GM19099 (cell line): ENCODE results near the gene CAPN1.

Experiments used
- POLR2A ChIP-seq: IDR thresholded peaks from 3 replicates; pipeline ENCODE4 v1.6.1; 2011; ENCODE audit warnings: low read depth; ENCODE audit not compliant: insufficient read length; ENCODE audit errors: extremely low read depth

Gene CAPN1

DNA sequence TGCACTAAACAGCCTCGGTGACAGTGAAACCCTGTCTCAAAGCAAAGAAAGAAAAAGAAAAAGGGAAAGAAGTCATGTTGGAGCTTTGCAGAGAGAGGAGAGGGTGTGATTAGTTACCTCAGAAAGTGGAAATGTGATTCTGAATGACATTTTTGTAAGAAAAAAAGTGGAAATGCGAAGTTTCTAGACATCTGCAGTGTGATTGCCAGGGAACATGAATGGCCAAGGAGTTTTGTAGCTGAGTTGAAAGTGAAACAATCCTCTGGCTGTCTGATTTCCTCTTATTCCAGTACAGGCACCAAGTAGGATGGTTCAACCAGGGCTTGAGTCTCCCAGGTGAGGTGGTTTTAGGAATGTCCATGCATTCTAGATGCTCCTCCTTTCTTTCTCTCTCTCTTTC lies 29.6 kb upstream of the CAPN1 start:
- no peak for TF ChIP-seq POLR2A

DNA sequence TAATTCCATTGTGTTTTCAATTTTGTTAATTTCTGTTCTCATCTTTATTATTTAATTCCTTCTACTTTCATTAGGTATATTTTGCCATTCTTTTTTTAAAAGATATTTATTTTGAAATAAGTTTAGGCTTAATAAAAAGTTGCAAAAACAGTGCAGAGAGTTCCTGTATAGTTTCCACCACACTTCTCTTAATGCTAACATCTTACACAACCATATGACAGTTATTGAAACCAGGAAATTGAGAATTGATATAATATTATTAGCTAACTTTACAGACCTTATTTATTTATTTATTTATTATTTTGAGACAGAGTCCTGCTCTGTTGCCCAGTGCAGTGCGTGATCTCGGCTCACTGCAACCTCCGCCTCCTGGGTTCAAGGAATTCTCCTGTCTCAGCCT lies 25.5 kb upstream of the CAPN1 start:
- no peak for TF ChIP-seq POLR2A

DNA sequence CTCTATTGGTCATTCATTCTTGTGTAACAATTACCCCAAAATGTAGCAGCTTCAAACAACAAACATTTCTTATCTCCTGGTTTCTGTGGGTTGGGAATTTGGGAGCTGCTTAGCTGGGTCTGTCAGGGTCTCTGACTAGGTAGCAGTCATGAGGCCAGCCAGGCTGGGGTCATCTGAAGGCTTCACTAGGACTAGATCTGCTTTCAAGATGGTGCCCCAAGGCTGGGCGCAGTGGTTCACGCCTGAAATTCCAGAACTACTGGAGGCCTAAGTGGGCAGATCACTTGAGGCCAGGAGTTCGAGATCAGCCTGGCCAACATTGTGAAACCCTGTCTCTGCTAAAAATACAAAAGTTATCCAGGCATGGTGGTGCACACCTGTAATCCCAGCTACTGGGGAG lies 24.8 kb upstream of the CAPN1 start:
- no peak for TF ChIP-seq POLR2A

DNA sequence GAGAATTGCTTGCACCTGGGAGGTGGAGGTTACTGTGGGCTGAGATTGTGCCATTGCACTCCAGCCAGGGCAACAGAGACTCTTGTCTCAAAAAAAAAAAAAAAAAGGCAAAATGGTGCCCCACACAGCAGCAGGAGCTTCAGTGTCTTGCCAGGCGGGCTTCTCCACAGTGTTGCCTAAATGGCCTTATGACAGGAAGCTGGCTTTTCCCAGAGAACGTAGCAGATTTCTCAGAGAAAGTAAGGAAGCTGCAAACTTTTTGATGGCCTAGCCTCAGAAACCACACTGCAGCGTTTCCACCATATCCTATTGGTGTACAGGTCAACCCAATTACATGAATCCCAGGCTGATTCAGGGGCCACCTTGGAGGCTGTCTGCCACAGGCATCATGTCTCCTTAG lies 24.4 kb upstream of the CAPN1 start:
- no peak for TF ChIP-seq POLR2A

DNA sequence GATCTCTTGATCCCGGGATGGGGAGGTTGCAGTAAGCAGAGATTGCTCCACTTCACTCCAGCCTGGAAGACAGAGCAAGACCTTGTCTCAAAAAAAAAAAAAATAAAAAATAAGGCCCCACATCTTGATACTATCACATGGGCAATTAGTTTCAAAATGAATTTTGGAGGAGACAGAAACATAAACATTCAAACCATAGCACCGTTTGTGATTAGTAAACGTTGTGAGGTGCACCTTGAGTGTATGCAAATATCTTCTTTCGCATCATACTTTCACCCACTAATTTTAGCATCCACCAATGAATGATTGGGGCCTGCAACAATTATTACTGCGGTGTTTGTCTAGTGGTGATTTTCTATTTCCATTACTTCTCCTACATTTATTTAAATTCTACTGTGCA lies 22.7 kb upstream of the CAPN1 start:
- TF ChIP-seq POLR2A = no peak

DNA sequence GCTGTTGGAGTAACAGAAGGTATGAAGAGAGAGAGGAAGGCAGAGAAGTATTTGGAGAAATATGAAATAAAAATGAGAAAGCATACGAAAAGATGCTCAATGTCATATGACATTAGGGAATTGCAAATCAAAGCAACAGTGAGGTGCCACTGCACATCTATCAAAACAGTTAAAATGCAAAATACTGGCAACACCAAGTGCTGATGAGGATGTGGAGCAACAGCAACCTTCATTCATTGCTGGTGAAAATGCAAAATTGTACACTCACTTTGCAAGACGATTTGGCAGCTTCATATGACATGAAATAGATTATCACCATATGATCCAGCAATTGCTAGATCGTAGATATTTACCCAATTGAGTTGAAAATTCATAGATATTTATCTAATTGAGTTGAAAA lies 21.1 kb upstream of the CAPN1 start:
- TF ChIP-seq POLR2A = no peak

DNA sequence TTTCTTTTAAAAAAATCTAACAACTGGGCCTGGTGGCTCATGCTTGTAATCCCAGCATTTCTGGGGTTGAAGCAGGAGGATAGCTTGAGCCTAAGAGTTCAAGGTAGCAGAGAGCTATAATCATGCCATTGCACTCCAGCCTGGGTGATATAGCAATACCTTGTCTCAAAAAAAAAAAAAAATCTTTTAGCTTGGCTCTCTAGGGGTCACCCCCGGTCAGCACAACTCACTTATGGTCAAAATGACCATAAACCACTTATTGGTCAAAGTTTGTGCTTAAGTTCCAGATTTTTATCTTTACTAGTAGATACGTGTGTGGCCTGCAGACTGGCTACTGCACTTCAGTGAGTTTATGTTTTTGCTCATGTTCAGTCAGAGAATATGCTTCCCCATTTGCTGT lies 18.0 kb upstream of the CAPN1 start:
- TF ChIP-seq POLR2A = no peak

DNA sequence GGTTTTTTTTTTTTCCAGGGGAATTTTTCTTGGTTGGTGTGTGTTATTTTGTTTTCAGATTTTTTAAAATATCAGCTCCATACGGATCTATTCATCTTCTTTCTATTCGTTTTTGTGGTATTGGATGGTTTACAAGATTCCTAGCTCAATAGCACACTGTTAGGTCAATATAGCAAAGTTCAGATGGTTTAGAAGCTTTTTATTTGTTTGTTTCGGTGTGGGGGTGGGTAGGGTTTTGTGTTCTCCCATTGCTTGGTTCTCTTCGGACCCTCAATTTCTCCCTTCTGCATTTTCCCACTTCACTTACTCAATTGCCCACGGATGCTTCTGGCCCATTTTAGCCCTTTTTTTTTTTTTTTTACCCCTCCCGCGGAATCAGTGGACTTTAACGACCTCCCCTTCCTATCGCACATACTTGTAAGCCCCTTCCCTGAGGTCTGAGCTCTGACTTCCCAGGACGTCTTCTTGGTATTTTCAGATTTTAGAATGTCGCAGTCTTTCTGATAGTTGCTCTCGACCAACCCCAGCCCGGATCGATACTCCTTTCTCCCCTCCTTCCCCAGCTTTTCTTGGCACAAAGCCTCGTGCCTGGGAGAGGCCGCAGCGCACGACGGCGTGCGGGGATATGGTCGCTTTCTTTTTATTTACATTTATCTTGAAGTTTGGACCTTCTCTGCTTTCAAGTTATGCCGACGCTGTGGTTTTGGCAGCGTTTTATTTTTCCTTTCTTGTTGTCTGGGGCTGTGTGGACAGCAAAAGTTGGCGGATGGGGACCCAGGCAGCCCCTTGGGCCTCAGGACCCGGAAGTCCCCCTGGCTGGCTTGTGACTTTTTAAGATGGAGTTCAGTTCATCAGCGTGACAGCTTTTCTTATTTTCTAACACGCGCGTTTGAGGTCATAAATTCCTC lies 16.1 kb upstream of the CAPN1 start:
- no peak for TF ChIP-seq POLR2A

DNA sequence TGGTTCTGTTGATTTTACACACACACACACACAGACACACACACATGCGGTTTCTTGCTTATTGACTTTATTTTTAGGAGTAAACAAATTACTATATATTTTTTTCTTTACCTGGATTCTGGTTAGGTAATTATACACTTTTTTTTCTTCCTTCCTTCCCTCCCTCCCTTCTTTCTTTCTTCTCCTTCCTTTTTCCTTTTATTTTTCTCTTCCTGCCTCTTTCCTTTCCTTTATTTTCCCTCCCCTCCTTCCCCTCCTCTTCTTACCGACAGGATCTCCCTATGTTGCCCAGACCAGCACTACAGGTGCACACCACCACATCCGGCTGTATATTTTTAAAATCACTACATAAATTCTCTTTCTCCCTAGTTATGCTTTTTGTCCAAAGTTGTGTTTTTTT lies 14.8 kb upstream of the CAPN1 start:
- TF ChIP-seq POLR2A = no peak

DNA sequence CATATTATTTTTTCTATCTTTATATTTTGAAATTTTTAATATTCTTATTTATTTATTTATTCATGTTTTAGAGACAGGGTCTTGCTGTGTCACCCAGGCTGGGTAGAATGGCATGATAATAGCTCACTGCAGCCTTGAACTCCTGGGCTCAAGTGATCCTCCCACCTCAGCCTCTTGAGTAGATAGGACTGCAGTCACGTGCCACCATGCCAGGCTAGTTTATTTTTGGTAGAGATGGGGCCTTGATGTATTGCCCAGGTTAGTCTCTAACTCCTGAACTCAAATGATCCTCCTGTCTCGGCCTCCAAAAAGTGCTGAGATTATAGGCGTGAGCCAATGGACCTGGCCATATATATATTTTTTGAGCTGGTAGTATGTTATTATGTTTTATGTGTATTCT lies 14.1 kb upstream of the CAPN1 start:
- no peak for TF ChIP-seq POLR2A

DNA sequence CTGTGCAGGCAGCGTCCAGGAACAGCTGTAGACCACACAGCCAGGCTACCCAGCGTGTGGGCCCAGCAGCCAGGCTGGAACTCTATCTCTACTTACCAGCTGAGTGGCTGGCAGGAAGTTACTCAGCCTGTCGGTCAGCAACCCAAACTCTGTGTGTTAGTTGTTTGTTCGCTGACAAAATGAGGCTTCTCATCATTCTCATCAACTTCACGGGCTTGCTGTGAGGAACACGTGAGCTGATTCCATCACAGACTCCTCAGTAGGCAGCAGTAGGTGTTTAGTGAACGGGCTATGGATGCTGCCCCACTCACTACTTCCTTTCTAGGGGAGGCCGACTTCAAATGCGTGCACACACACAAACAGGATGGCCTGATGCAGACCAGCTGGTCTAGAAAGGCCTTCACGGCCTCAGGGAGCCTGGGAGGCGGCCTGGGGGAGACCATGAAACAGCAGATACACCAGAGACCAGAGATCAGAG lies 12.5 kb upstream of the CAPN1 start:
- no peak for TF ChIP-seq POLR2A

DNA sequence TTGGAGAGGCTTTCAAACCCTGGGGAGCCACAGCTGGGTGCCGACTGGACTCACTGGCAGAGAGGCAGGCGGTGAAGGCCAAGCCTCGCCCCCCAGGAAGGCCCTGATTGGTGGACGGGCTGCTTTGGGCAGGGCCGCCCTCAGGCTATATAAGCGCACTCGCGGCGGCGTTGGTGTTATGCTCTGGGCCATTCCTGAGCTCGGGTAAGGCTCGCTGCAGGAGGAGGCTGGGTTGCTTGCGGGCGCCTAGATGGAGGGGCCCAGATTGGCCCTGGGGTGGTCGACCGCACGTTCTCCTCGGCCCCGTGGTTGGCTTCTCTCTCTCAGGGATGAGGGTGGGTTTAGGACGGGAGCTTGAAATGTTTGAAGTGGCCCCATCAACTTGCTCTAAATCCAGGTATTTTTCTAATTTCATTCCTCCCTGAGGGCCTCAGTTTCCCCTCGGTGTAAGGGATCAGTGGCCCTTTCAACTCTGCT lies 11.6 kb upstream of the CAPN1 start, which contains the start of gene SPDYC:
Gene SPDYC (plus strand): TSS at position 176 of the 477 bp plus-strand sequence. CDS start 1,125 bp downstream, outside the sequence.
- TF ChIP-seq POLR2A = no peak

DNA sequence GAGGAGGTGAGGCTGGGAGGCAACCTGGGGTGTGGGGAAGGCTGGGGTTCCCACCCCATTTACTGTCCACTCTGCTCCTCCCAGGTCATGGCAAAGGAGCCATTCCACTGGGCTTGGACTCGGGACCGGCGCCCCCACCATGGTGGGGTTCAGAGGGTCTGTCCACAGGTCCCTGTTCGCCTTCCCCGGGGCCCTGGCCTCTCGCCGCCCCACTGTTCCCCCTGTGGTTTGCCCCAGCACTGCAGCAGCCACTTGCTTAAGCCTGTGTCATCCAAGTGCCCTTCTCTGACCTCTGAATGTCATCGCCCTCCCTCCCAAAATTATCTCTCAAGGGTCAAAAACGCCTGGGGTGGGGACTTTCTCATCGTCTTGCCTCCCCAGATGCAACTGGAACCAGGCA lies 9.1 kb upstream of the CAPN1 start:
- TF ChIP-seq POLR2A = no peak

DNA sequence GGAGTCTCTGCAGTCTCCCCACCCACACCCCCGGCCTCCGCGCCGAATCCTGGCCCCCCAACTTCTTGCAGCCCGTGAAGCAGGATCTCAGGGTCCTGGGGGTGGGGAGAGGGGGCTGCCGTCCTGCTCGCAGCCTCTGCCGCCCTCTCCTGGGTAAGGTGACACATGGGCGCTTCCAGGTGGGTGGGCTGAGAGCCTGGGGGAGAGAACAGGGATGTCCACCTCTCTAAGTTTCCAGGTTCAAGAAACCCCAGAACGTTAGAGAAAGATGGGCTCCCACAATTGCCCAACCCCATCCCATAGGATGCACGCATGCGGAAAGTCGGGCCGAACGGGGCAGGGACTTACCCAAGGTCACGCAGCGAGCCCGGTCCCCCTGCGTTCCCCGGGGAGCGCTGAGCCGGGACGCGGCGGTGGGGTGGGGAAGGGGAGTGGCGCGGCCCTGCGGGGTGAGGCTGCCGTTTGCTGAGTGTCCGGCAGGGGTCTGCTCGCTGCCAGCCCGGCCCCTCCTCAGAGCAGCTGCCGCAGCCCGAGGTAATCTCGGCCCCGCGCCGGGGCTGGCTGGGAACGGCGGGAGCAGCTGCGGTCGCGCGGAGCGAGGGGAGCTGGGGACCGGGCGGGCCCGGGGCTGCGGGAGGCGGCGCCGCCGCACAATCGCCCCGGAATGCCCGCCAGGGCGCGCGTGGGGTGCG lies 705 bp upstream of the CAPN1 start:
- TF ChIP-seq POLR2A = peak; percentile 59

DNA sequence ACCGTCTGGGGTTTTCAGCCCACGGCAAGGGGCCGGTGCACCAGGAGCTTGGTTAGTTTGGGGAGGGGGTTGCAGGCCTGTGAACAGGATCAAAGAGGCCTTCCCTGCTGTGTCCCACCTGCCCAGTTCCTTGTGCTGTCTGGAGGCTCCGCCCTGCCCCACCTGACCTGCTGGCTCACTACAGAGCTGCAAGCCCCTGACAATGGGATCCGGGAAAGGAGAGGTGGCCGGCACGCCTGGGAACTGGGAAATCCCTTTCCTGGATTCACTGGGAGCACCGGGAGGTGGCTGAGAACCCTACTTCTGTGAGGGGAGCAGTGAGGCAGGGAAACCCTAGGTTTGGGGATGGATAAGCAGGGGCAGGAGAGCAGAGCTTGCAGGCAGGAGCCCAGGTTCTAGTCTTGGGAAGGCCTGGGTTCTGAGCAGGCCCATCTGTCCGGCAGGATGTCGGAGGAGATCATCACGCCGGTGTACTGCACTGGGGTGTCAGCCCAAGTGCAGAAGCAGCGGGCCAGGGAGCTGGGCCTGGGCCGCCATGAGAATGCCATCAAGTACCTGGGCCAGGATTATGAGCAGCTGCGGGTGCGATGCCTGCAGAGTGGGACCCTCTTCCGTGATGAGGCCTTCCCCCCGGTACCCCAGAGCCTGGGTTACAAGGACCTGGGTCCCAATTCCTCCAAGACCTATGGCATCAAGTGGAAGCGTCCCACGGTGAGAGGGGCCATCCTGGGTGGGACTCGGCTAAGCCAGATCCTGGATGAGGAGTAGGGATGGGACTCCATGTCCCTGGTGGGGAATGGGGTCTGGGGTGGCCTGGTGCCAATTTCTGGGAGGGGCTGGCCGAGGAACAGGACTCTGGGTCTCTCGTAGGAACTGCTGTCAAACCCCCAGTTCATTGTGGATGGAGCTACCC lies 786 bp downstream of the CAPN1 start:
- no peak for TF ChIP-seq POLR2A

DNA sequence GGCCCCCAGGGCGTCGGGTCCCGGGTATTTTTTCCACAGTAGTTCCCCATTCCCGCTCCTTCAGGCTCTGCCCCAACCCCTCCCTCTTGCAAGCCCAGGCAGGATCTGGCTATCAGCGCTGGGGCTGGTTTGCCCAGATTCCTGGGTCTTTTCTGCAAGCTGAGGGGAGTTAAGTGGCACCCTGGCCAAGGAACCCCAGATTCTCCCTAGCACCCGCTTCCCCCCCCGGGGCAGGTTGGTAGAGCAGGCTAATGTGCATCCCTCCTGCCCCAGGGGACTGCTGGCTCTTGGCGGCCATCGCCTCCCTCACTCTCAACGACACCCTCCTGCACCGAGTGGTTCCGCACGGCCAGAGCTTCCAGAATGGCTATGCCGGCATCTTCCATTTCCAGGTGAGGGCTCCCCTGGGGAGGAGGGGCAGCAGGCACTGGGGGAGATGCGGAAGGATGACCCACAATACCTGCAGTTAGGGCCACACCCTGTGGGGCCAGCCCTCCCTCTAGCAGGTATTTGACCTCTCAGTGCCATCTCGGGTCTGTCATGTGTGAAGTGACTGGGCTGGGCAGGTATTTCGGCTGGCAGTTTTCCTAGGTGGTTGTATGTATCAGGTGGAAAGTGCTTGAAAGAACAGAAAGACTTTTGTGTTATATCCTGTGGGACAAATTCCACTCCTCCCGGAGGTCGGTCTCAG lies 1.6 kb downstream of the CAPN1 start:
- no peak for TF ChIP-seq POLR2A
